DMS153 treated with DMSO at 0.1 percent for 48 hours (cell line): Measurements from ENCODE around the gene SSH2.
"Not testable (repeated sequence)": the region's sequence is repeated elsewhere in the genome, so short reads cannot be mapped to it uniquely, and the experiment has no call there.

ENCODE experiments used
- DNase-seq: peaks from one replicate; lab custom pipeline; 2025; ENCODE audit not compliant: unreplicated experiment; lab: John Stamatoyannopoulos, UW

The SSH2 gene

DNA sequence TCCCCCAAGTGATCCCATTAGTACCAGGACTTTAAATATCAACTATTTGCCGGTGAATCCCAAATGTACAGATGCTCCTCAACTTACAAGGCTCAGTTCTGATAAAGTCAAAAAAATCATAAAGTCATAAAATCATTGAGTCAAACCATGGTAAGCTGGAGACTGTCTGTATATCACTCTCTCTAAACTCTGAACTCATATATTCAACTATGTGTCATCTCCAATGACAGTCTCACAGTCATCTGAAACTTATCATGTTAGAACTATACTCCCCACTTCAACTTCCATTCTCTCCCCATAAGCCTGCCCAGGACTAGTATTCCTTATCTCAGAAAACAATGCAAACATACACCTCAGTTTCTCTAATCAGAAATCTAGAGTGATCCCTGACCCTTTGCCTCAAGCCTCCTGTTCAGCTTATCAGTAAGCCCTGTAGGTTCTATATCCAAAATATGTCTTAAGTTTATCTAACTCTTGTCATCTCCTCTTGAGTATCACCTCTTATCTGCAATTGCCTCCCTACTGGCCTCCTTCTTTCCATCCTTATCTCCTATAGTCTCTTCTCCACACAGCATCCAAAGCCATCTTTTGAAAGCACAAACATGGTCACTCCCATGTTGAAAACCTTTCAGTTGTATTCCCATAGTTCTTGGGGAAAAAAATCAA, 55.0 kb downstream of the SSH2 start:
- no peak for DNase-seq

DNA sequence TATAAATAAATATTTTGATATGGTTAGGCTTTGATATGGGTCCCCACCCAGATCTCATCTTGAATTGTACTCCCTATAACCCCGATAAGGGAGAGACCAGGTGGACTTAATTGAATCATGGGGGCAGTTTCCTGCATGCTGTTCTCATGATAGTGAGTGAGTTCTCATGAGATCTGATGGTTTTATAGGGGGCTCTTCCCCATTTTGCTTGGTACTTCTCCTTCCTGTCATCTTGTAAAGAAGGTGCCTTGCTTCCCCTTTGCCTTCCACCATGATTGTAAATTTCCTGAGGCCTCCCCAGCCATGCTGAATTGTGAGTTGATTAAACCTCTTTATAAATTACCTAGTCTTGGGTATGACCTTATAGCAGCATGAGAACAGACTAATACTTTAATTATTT, 55.7 kb downstream of the SSH2 start:
- not testable (repeated sequence) for DNase-seq

DNA sequence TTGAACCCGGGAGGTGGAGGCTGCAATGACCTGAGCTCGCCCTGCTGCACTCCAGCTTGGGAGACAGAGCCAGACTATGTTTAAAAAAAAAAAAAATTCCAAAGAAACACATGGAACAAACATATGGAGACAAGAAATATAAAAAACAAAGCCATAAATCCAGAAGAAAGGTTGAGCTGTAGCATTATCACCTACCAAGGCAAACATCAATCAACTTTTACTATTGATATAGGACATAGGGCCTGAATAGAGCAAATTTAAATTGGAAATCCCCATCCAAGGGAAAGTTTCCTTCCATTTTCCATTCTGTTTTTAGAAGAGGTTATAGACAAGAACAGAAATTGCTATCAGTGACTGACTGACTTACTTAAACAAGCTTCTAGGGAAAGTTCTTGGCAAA, 56.6 kb downstream of the SSH2 start:
- DNase-seq, result no peak

DNA sequence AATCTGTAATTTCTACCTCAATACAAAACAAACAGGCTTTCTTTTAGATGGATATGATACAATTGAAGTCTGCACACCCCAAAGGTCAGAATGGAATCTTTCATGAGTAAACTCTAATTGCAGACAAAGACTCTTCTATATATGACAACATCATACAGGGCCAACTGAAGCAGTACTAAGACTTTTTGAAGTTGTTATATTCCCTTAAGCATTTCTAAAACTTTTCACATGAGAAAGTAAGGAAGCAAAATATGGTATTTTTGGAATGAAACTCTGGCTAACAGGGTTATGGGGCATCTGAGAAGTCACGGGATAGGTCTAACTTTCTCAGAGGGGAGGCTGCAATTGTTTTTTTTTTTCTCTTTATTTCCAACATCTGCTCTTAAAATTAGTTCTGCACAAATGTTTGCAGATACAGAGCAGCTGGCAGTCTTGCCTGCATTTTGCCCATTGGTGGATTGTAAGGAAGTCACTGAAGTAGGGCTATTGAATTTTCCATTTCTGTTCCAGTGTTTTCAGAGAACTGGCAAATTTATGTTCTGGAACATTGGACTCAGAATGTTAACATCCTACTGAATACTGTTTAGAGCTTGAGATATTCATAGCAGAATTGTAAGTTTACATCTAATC, 59.1 kb downstream of the SSH2 start:
- no peak for DNase-seq

DNA sequence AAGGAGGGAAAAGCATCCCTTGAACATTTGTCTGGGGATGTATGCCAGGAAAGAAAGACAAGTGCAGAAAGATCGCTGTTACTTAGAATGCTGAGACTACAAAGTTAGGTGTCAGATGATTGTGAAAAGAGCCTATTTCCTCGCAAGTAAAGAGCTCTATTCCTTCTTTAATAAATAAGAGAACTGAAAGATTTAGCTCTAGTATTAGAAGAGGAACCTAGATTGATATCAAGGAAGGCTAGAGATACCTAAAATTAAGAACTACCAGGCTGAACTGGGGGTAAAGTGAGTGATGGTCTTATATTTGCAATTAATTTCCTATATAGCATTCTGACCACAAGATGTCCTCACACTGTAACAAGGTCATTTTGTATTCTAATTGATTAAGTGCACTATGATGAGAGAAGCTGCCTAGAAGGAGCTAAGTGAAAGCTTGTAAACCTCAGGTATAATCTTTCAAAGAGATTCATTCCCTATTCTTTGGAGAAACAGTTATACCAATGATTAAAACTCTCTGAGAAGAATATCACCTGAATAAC, 62.3 kb downstream of the SSH2 start:
- no peak for DNase-seq

DNA sequence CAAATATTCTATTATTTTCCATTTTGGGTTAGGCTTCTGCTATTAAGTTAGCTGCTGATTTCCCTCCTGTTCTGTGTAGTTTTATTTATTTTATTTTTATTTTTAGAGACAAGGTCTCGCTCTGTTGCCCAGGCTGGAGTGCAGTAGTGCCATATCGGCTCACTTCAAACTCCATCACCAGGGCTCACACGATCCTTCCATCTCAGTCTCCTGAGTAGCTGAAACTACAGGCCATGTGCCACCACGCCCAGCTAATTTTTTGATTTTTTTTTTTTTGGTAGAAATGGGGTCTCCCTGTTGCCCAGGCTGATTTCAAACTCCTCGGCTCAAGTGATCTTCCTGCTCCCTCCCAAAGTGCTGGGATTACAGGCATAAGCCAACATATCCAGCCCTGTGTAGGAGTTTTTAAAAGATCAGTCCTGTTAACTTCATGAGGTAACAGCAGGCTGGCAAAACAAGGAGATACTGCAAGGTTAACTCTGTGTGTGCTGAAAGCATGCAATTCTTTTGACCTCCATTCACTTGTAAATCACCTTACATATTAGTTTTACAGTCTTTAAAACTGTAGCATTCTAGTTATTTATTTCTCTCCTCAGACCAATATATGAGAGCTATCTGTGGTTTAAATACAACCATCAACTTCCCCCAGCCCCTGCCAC, 63.2 kb downstream of the SSH2 start:
- no peak for DNase-seq

DNA sequence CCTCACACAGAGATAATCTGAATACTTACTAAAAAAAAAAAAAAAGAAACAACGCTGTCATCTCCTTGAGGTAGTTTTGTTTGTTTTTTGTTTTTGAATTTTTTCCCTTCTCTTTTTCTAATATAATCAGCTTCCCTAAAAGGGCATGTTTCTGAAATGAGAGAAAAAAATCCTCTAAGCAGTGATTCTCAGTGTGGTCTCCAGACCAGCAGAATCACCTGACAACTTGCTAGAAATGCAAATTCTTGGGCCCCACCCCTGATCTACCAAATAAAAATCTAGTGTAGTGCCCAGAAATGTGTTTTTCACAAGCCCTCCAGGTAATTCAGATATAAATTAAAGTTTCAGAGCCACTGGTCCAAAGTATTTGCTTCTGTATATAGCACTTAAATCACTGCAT, 65.4 kb downstream of the SSH2 start:
- DNase-seq, result no peak

DNA sequence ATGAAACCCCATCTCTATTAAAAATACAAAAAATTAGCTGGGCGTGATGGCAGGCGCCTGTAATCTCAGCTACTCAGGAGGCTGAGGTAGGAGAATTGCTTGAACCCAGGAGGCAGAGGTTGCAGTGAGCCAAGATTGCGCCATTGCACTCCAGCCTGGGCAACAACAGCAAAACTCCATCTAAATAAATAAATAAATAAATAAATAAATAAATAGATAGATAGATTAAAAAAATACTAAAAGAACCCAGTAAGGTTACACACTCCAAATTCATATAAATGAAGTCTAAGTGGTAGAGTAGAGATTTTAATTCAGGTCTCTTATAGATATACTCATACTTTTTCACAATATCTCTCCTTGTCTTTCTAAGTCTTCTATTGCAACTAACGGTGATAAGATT, 65.9 kb downstream of the SSH2 start:
- not testable (repeated sequence) for DNase-seq

DNA sequence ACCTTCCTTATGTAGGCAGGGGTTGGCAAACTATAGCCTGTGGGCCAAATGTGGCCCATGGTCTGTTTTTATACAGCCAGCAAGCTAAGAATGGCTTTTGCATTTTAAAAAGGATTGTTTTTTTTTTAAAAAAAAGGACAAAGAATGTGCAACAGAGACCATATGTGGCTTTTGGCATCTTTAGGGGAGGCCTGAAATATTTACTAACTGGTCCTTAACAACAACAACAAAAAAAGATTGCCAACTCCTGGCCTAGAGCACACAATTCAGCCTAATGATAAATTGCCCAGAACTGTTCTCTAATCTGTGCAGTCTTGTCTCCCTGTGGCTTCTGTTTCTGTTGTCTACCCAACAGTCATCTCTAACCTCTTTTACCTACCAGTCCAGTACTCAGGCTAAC, 67.1 kb downstream of the SSH2 start:
- no peak for DNase-seq

DNA sequence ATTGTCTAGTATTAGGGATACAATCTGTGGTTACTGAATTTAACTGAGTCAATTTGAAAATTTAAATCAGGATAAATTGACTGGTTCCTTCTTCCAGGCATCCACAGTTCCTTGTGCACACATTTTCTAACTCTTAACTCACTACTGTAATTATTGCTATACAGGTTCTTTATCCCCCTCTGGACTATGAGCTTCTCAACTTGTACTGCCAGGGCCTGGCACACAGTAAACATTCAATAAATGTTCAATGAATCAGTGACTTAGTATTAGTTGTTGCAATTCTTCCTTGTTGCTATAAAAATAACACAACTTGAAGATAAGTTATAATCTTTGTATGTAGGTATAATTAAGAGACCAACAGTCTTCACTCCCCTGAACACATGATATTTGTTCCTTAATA, 67.9 kb downstream of the SSH2 start:
- no peak for DNase-seq

DNA sequence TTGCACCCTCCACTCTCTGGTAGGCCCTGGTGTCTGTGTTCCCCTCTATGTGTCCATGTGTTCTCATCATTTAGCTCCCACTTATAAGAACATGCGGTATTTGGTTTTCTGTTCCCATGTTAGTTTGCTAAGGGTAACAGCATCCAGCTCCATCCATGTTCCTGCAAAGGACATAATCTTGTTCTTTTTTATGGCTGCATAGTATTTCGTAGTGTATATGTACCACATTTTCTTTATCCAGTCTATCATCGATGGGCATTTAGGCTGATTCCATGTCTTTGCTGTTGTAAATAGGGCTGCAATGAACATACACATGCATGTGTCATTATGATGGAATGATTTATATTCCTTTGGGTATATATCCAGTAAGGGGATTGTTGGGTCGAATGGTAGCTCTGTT, 70.6 kb downstream of the SSH2 start:
- not testable (repeated sequence) for DNase-seq

DNA sequence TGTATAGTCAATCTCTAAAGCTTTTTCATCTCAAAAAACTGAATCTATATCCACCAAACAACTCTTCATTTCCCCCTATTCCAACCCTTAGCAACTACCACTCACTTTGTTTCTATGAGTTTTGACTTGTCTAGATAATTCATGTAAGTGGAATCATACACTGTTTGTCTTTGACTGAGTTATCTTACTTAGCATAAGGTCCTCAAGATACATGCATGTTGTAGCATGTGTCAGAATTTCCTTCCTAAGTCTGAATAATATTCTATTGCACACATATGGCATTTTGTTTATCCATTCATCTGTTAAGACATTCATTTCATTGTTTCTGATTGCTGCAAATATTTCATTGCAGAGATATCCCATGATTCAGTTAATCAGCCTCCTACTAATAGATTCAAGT, 72.2 kb downstream of the SSH2 start:
- no peak for DNase-seq

DNA sequence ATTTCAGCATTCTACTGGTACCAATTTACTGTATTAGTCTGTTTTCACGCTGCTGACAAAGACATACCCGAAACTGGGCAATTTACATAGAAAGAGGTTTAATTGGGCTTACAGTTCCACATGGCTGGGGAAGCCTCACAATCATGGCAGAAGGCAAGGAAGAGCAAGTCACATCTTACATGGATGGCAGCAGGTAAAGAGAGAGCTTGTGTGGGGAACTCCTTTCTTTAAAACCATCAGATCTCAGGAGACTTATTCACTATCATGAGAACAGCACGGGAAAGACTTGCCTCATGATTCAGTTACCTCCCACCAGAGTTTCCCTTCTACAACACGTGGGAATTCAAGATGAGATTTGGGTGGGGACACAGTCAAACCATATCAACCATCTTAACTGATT, 72.9 kb downstream of the SSH2 start:
- DNase-seq, result not testable (repeated sequence)

DNA sequence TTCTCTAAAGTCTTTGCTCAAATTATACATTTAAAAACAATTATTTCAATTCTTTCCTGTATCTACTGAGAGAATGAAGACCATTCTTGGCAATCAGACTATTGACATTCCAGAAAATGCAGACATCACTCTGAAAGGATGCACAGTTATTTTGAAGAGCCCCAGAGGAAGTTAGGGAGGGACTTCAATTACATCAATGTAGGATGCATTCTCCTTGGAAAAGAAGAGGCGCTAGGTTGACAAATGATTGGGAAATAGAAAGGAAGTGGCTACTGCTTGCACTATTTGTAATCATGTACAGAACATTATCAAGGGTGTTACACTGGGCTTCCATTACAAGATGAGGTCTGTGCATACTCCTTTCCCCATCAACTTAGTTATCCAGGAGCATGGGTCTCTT, 74.3 kb downstream of the SSH2 start:
- DNase-seq, result no peak

DNA sequence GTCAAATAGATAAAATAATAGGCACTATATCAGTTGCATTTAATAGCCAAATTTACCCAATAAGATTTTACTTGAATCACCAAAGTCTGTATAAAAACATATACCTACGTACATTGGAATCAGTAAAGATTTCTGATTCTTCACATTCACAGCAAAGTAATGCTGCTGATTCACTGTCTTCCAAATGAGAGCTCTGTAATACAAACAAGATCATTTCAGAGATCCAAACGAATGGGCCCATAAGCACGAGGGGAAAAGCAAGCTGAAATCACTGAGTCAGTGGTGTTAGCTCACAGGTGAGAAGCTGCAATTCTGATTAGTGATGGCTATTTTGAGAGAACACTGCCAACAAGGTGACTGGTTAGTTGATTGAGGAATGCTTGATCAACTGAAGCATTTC, 81.3 kb downstream of the SSH2 start:
- DNase-seq, result no peak

DNA sequence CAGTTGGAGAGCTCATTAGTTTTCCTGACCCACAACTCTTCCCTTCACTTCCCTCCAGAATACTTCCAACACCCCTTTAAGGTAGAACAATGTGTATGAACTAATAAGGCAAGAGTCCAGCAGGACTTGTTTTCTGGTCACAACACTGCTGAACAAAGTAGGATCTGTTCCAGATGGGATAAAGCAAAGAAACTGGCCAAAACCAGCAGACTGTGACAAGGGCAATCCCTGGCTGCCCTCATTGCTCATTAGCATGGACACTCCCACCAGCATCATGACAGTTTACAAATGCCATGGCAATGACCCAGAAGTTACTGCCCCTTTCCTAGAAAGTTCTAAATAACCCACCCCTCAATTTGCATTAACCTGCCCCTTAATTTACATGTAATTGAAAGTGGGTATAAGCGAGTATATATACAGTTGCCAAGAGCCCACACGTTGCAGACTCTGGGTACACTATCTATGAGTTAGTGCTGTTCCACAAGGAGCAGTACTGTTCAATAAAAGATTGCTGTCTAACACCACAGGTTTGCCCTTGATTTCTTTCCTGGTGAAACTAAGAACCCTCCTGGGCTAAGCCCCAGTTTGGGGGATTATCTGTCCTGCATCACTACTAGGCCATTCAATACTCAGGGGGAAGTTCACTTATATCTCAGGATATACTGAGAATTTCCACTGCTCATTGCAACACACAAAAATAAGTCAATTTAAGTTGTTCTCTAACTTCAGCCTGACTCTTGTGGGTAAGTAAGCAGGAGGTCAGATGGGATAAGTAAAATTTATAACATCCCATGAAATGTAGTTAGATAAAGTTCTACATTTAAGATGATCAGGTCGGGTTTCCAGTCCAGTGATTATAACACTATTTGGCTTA, 82.3 kb downstream of the SSH2 start:
- no peak for DNase-seq

DNA sequence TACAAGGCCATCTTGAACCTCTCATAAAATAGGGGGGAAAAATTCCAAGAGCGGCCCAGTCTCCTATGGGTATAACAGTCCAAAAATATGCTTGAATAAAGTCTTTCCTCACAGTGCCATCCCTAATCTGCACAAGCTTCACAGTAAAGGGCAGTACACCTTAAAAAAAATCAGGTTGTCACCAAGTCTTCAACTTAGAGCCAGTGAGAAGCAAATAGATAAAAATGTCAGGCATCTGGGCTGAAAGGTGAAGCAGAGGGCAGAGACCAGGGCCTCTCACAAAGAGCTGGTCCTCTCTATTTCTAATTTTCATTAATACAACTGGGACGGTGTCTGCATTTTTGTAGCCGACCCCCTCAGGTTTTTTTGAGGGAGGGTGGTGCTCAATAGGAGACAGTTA, 82.9 kb downstream of the SSH2 start:
- no peak for DNase-seq

DNA sequence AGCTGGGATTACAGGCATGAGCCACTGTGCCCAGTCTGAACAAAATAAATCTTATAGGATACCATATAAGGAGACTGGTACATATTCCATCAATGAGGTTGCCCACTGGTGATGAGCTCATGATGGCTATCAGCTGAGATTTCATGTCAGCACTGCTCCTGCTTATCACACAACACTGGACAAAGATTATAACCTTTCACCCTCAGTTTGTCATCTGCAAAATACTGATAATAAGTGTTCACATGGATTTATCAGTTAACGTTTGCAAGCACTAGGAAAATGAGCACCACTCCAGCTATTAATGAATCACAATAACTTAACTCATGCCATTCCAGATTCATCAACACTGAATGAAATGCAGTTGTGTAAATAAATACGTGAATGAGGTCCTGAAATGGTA, 83.7 kb downstream of the SSH2 start:
- no peak for DNase-seq

DNA sequence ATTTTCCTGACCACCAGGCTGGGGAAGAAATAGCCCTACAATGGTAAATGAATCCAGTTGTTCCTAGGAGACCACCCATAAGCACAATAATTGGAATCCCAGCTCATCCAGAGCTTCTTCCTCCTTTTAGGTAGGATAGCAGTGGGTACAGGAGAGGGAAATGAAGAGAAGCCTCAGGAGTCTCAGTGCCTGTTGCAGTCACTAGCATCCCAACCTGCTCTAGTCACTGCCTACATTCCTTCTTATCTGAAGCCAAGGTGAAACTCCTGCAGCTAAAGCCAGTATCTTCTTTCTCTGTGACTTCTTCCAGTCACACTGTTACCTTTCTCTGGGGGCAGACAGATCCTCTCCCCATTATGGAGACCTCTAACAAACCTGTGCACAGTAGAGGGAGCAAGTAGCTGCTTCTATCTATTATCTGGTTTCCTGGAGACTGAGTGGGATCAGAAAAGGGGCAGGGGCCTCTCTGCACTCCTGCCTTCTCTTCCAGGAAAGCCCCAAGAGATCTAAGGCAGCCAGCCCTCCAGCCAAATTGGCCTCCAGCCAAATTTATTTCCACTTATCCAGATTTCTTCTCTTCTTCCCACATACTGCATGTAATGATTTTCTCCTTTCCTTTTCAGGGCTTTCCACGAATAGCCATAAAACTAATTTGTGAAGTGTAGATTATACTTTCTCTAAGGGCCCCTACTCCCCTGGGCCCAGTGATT, 85.5 kb downstream of the SSH2 start:
- no peak for DNase-seq

DNA sequence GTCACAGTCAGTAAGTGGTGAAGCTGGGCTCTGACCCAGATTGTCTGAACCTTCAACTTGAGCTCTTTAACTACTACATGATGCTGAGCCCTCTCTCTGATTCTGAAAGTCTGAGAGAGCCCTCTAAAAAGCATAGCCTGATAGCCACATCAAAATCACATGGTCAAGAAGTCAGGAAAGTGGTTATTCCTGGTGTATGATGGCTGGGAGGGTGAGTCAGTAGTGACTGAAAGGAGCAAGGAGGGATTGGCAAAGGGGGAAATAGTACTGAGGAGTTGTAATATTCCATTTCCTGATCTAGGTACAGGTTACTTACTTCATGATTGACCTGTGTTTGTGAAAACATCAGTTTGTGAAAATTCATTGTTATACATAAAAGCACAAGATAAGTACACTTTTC, 89.1 kb downstream of the SSH2 start:
- no peak for DNase-seq

DNA sequence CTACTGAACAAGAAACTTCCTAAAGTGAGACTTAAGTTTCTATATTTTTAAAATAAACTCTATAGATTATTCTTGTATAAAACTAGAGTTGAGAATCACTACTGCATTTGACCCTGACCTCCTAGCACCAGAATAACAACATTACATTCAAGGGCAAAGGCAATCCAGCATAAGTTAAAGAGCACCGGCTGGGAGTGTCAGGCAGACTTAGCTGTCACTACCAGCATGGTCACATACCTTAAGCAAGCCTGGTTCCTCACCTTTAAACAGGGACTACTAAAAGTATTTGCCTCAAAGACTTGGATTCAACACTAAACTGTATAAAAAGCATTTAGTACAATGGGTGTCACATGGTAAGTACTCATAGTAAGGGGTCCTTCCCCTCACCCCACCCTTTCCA, 90.4 kb downstream of the SSH2 start:
- DNase-seq, result no peak
